B cell (primary cell): Measurements from ENCODE around the gene CNOT1. TPM values are rescaled to one million over a fixed set of nuclear protein-coding genes. Genes with fewer than 3 reads are reported as not detected.
"Not testable (repeated sequence)": the region's sequence is repeated elsewhere in the genome, so short reads cannot be mapped to it uniquely, and the experiment has no call there.

Experiments used
- ATAC-seq: fragments of 200-7000 bp; cut with Tn5 transposase; one replicate; pipeline ENCODE4 v1.10.0; 2021; ENCODE audit warnings: low read depth, mild to moderate bottlenecking, moderate number of reproducible peaks, moderate library complexity
- CTCF ChIA-PET: fragments of 350-600 bp; sonication (Branson Sonifier 250); formaldehyde crosslinking; loops from one replicate; lab custom pipeline; 2021; ENCODE audit warnings: antibody characterized with exemption, inconsistent platforms; lab: Charles Lee
- POLR2A ChIA-PET: fragments of 350-600 bp; sonication (Branson Sonifier 250); formaldehyde crosslinking; loops from one replicate; lab custom pipeline; 2021; ENCODE audit warnings: antibody characterized with exemption; lab: Charles Lee
- DNase-seq: peaks from one replicate; pipeline ENCODE4 v3.0.0; 2013
- H2AFZ ChIP-seq: 2 replicates; pipeline ENCODE4 v1.6.1; 2012; ENCODE audit warnings: mild to moderate bottlenecking, low read depth, low read length; ENCODE audit not compliant: insufficient read depth, poor library complexity, severe bottlenecking
- H3K27ac ChIP-seq, 2 donors: 1 replicate in 1 of 2; 2 replicates in 1 of 2; pipeline ENCODE4 v1.5.1; 2012 to 2013; ENCODE audit warnings: low read length in 2 of 2, mild to moderate bottlenecking in 2 of 2, moderate library complexity in 1 of 2
- H3K27me3 ChIP-seq, 4 experiments: fragments of 200-600 bp in 1 of 4; sonication (generic) in 1 of 4; replicated peaks in 1 of 4; 1 replicate in 2 of 4; 2 replicates in 2 of 4; pipeline versions ENCODE4 v1.6.1 to v1.7.0; 2013 to 2016; ENCODE audit warnings: low read length in 3 of 4, mild to moderate bottlenecking in 2 of 4, mixed read lengths in 1 of 4, moderate library complexity in 1 of 4; ENCODE audit not compliant: insufficient read depth in 4 of 4, control insufficient read depth in 3 of 4; ENCODE audit errors: control extremely low read depth in 1 of 4
- H3K36me3 ChIP-seq, 2 experiments: replicated peaks in 1 of 2; 1 replicate in 1 of 2; 2 replicates in 1 of 2; pipeline versions ENCODE4 v1.6.1 to v1.7.1; 2013; ENCODE audit warnings: low read length in 1 of 2; ENCODE audit not compliant: insufficient read depth in 2 of 2, control insufficient read depth in 1 of 2; ENCODE audit errors: control extremely low read depth in 1 of 2, extremely low read depth in 1 of 2
- H3K4me1 ChIP-seq, 2 donors: fragments of 200-600 bp in 1 of 2; sonication (generic) in 1 of 2; 1 replicate in 1 of 2; 2 replicates in 1 of 2; pipeline versions ENCODE4 v1.5.1 to v1.6.1; 2013 to 2017; ENCODE audit warnings: low read length in 2 of 2; ENCODE audit not compliant: control insufficient read depth in 2 of 2, insufficient read depth in 2 of 2
- H3K4me2 ChIP-seq: replicated peaks from 2 replicates; pipeline ENCODE3; 2012; ENCODE audit warnings: mild to moderate bottlenecking, low read depth, low read length; ENCODE audit not compliant: poor library complexity, severe bottlenecking
- H3K4me3 ChIP-seq, 5 experiments: fragments of 200-600 bp in 1 of 5; sonication (generic) in 1 of 5; 1 replicate in 3 of 5; 2 replicates in 2 of 5; pipeline versions ENCODE4 v1.5.1 to v1.7.0; 2011 to 2016; ENCODE audit warnings: low read length in 4 of 5, mild to moderate bottlenecking in 4 of 5, low read depth in 2 of 5, control low read depth in 1 of 5, moderate library complexity in 1 of 5; ENCODE audit not compliant: insufficient read depth in 1 of 5; ENCODE audit errors: control extremely low read depth in 1 of 5, extremely low read depth in 1 of 5
- H3K79me2 ChIP-seq: fragments of 200-600 bp; sonication (generic); one replicate; pipeline ENCODE4 v1.6.0; 2016; ENCODE audit warnings: low read length; ENCODE audit not compliant: control insufficient read depth, insufficient read depth
- H3K9ac ChIP-seq: fragments of 200-600 bp; sonication (generic); 2 replicates; pipeline ENCODE4 v1.6.1; 2017; ENCODE audit warnings: mild to moderate bottlenecking, low read length, moderate library complexity
- H3K9me3 ChIP-seq, 3 donors: one replicate each; pipeline versions ENCODE4 v1.6.1 to v1.7.1; 2013; ENCODE audit warnings: low read length in 2 of 3; ENCODE audit not compliant: control insufficient read depth in 2 of 3, insufficient read depth in 1 of 3; ENCODE audit errors: control extremely low read depth in 1 of 3
- H4K20me1 ChIP-seq: 2 replicates; pipeline ENCODE4 v1.6.0; 2012; ENCODE audit warnings: mild to moderate bottlenecking, low read length; ENCODE audit not compliant: insufficient read depth, control insufficient read depth, poor library complexity, severe bottlenecking
- H3K27ac Mint-ChIP-seq: one replicate; pipeline ENCODE4 v1.8.0; 2021; ENCODE audit warnings: mixed read lengths
- H3K27me3 Mint-ChIP-seq: one replicate; pipeline ENCODE4 v1.8.0; 2021; ENCODE audit warnings: mixed read lengths
- H3K4me1 Mint-ChIP-seq: one replicate; pipeline ENCODE4 v1.8.0; 2021; ENCODE audit warnings: mixed read lengths
- H3K4me3 Mint-ChIP-seq: one replicate; pipeline ENCODE4 v1.8.0; 2021; ENCODE audit warnings: mixed read lengths
- H3K9me3 Mint-ChIP-seq: one replicate; pipeline ENCODE4 v1.8.0; 2022; ENCODE audit warnings: mixed read lengths; ENCODE audit not compliant: insufficient read depth
- EZH2 ChIP-seq: IDR thresholded peaks from 2 replicates; pipeline ENCODE4 v1.6.1; 2012; ENCODE audit warnings: borderline replicate concordance, low read depth, mild to moderate bottlenecking, moderate library complexity, low read length; ENCODE audit not compliant: insufficient read depth, poor library complexity, severe bottlenecking
- WGBS: methylation state at CpG from one replicate; pipeline ENCODE4 v1.1.5; 2013; ENCODE audit warnings: missing lambda C conversion rate; ENCODE audit not compliant: insufficient coverage; 5-methylcytosine and 5-hydroxymethylcytosine counted together
- intact Hi-C: fragments of 100-400 bp; cut with micrococcal nuclease; formaldehyde crosslinking; loops from one replicate; pipeline ENCODE4 v1.10.0; 2022
- polyA plus RNA-seq: library from polyadenylated mRNA; depleted of rRNA; stranded (reverse); fragments of >200 nt; gene quantifications from 2 replicates; pipeline ENCODE4 v1.2.3, GENCODE V29; 2012
- total RNA-seq, 2 donors: library from RNA; stranded (reverse); fragments of 120-200 nt in 1 of 2; gene quantifications; 1 replicate in 1 of 2; 2 replicates in 1 of 2; pipeline versions ENCODE4 v1.2.3 to v1.2.4, GENCODE V29; 2013 to 2022
- TF ChIP-seq, protein P1 (sequence below): fragments of 200-600 bp; IDR thresholded peaks from one replicate; pipeline ENCODE4 v1.8.0; 2022; ENCODE audit warnings: antibody characterized with exemption, mild to moderate bottlenecking

The CNOT1 gene
- total and polyA plus RNA-seq, 2 donors (not counting 1 experiment from before 2014, with no cell fraction given) = 211 to 268 TPM

DNA sequence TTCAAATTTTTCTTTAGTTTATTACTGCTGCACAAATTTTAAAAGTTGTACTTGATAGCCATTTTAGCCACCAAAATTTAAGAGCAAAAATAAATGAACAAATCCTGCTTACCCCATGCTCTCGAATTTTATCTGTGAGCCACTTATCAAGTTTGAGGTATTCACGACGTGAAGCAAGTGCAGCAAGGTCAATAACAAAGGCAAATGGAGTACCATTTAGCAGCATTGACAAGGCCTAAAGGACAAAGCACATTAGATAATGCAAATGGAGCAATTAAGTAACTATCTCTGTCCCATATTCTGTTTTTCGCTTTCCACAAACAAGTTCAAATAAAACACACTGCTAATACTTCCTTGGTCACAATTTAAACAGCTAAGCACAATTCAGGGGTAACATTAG, 54.7 kb downstream of the CNOT1 start:
- peaks cover 33% of the 10 kb centered on the region for H3K79me2 ChIP-seq
- intact Hi-C loops = no loop called here
- POLR2A ChIA-PET = no interaction called here

DNA sequence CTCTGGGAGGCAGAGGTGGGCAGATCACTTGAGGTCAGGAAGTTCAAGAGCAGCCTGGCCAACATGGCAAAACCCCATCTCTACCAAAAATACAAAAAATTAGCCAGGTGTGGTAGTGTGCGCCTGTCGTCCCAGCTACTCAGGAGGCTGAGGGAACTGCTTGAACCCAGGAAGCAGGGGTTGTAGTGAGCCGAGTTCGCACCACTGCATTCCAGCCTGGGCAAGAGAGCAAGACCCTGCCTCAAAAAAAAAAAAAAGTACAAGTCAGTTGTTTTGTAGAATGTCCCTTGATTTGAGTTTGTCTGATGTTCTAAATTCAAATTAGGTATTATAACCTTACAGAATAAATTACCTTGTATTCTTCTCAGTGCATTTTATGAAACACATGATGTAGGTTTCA, 63.9 kb downstream of the CNOT1 start:
- POLR2A ChIA-PET, H3K9me3 Mint-ChIP-seq, H3K4me3 ChIP-seq, H3K4me1 Mint-ChIP-seq, CTCF ChIA-PET, H3K4me1 ChIP-seq, H3K4me2 ChIP-seq, H3K9me3 ChIP-seq, H3K27ac ChIP-seq, H3K4me3 Mint-ChIP-seq, H3K27me3 Mint-ChIP-seq, H3K27ac Mint-ChIP-seq, ATAC-seq, DNase-seq, H3K9ac ChIP-seq, H2AFZ ChIP-seq, intact Hi-C loops, H3K27me3 ChIP-seq: not testable (repeated sequence)
- H3K79me2 ChIP-seq = peaks cover 63% of the 10 kb centered on the region
- WGBS = 90% methylated on average over 2 of the region's 4 CpGs
- H3K36me3 ChIP-seq = peaks cover 6 to 66% of the 10 kb centered on the region in 2 experiments
- peaks cover 58% of the 10 kb centered on the region for H4K20me1 ChIP-seq

More for the DNA sequence above, 54.7 kb downstream of the CNOT1 start:
- Histone ChIP-seq H3K4me1 (no peaks in the 10 kb centered on the region), H3K4me3 (no peak overlapping the region), H4K20me1 (peaks cover 6% of the 10 kb centered on the region), H3K9me3 (no peaks in the 10 kb centered on the region), H3K9ac (no peak overlapping the region), H3K27me3 (no peaks in the 10 kb centered on the region), H2AFZ (no peak overlapping the region), H3K36me3 (peaks cover 8 to 85% of the 10 kb centered on the region in 2 experiments), H3K27ac (no peak overlapping the region), H3K4me2 (no peak overlapping the region)
- Mint-ChIP-seq H3K4me1 (no peaks in the 10 kb centered on the region), H3K27me3 (no peaks in the 10 kb centered on the region), H3K27ac (no peak overlapping the region), H3K9me3 (no peaks in the 10 kb centered on the region), H3K4me3 (no peak overlapping the region)
- CTCF ChIA-PET = no interaction called here
- ATAC-seq = no peak
- no peak for DNase-seq
- 100% methylated on average over 3 of the region's 4 CpGs for WGBS
- TF ChIP-seq, protein P1, sequence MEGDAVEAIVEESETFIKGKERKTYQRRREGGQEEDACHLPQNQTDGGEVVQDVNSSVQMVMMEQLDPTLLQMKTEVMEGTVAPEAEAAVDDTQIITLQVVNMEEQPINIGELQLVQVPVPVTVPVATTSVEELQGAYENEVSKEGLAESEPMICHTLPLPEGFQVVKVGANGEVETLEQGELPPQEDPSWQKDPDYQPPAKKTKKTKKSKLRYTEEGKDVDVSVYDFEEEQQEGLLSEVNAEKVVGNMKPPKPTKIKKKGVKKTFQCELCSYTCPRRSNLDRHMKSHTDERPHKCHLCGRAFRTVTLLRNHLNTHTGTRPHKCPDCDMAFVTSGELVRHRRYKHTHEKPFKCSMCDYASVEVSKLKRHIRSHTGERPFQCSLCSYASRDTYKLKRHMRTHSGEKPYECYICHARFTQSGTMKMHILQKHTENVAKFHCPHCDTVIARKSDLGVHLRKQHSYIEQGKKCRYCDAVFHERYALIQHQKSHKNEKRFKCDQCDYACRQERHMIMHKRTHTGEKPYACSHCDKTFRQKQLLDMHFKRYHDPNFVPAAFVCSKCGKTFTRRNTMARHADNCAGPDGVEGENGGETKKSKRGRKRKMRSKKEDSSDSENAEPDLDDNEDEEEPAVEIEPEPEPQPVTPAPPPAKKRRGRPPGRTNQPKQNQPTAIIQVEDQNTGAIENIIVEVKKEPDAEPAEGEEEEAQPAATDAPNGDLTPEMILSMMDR = no peak
- TF ChIP-seq EZH2 = no peak
